HCEC 1CT (cell line): Measurements from ENCODE around the gene WNT7A.
"Not testable (repeated sequence)": the region's sequence is repeated elsewhere in the genome, so short reads cannot be mapped to it uniquely, and the experiment has no call there.

ENCODE experiments used
- DNase-seq: peaks from one replicate; pipeline ENCODE4 v3.0.0-alpha.2; 2017

The WNT7A gene

GRCh38 chr3:13879946-13880810 lies at the start of gene WNT7A:
Gene WNT7A (minus strand): TSS chr3:13880071. CDS start chr3:13879816, 255 bp downstream.
- no peak for DNase-seq

GRCh38 chr3:13928741-13929140 lies 48.9 kb upstream of the WNT7A start:
- not testable (repeated sequence) for DNase-seq

GRCh38 chr3:13927295-13927694 lies 47.4 kb upstream of the WNT7A start:
- no peak for DNase-seq

- DNase-seq: no peak
Measured at GRCh38 chr3:13916375-13916774, 36.5 kb upstream of the WNT7A start.

GRCh38 chr3:13902648-13903238 lies 22.9 kb upstream of the WNT7A start:
- no peak for DNase-seq

- DNase-seq: no peak
Measured at GRCh38 chr3:13901935-13902584, 22.2 kb upstream of the WNT7A start.

GRCh38 chr3:13898346-13898745 lies 18.5 kb upstream of the WNT7A start:
- no peak for DNase-seq

- peak; percentile 30 for DNase-seq
Measured at GRCh38 chr3:13896473-13897154, 16.7 kb upstream of the WNT7A start.

- peak; percentile 14 for DNase-seq
Measured at GRCh38 chr3:13895155-13896105, 15.6 kb upstream of the WNT7A start.

GRCh38 chr3:13894807-13895154 lies 14.9 kb upstream of the WNT7A start:
- no peak for DNase-seq

GRCh38 chr3:13894096-13894806 lies 14.4 kb upstream of the WNT7A start:
- no peak for DNase-seq

GRCh38 chr3:13892304-13892703 lies 12.4 kb upstream of the WNT7A start:
- no peak for DNase-seq

- DNase-seq: no peak
Measured at GRCh38 chr3:13891492-13892073, 11.7 kb upstream of the WNT7A start.

GRCh38 chr3:13891017-13891392 lies 11.1 kb upstream of the WNT7A start:
- DNase-seq: no peak

- no peak for DNase-seq
Measured at GRCh38 chr3:13890377-13891016, 10.6 kb upstream of the WNT7A start.

- no peak for DNase-seq
Measured at GRCh38 chr3:13888576-13888975, 8.7 kb upstream of the WNT7A start.

GRCh38 chr3:13887495-13888300 lies 7.8 kb upstream of the WNT7A start:
- no peak for DNase-seq

GRCh38 chr3:13886593-13887129 lies 6.8 kb upstream of the WNT7A start:
- no peak for DNase-seq

GRCh38 chr3:13885704-13886010 lies 5.8 kb upstream of the WNT7A start:
- no peak for DNase-seq
